ENCODE data around the gene KRTAP6-3.

The KRTAP6-3 gene

DNA sequence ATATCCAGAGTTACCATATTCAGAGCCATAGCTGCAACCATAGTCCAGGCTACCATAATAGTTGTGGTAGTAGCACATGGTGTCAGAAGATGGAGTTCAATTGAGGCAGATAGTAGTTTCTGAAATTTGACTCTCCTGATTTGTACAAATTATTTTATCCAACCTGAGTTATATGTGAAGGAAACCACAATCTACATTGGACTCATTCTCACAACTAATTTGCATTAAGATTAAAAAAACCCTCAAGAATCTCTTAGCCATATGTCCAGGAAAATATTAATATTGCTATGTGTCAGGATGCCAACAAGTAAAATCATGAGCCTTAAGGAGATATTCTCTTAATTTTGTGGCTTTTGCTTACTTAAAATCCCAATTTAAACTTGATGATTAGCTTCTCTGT, 1.9 kb upstream of the KRTAP6-3 start, which contains the start of gene KRTAP22-2:
Gene KRTAP22-2 (minus strand): TSS at position 101 of the 400 bp plus-strand sequence.
- Histone ChIP-seq H3K4me3 (ENCODE audit: insufficient read depth in 1 of 2, low read depth in 1 of 2, low read length in 2 of 2) (no peak within 1 kb of the TSS), H3K36me3 (ENCODE audit: control insufficient read depth in 1 of 2, insufficient read depth in 2 of 2, low read depth in 1 of 2, low read length in 2 of 2) (no peaks in the 10 kb centered on the region), H2BK5ac (ENCODE audit: low read depth, low read length, poor library complexity, severe bottlenecking) (no peak within 1 kb of the TSS), H4K8ac (ENCODE audit: low read length) (no peak within 1 kb of the TSS), H3K9ac (ENCODE audit: low read length) (no peak within 1 kb of the TSS), H3K27me3 (ENCODE audit: control insufficient read depth in 1 of 2, insufficient read depth in 1 of 2, low read length in 2 of 2) (no peaks in the 10 kb centered on the region), H2AFZ (ENCODE audit: low read depth, low read length) (no peak within 1 kb of the TSS), H3K18ac (ENCODE audit: low read depth in 1 of 2, low read length in 2 of 2) (no peak within 1 kb of the TSS), H3K4ac (ENCODE audit: low read depth in 1 of 2, low read length in 2 of 2) (no peak within 1 kb of the TSS), H3K79me1 (replicated peaks; ENCODE audit: low read length, poor library complexity, severe bottlenecking) (no peaks in the 10 kb centered on the region), H4K91ac (ENCODE audit: low read length) (no peak within 1 kb of the TSS), H3K4me2 (ENCODE audit: low read length, poor library complexity, severe bottlenecking) (no peak within 1 kb of the TSS), H2BK120ac (ENCODE audit: low read depth, low read length) (no peak within 1 kb of the TSS), H2BK15ac (ENCODE audit: low read depth, poor library complexity, severe bottlenecking) (no peak within 1 kb of the TSS), H3K27ac (ENCODE audit: low read length, poor library complexity, severe bottlenecking) (no peak within 1 kb of the TSS), H3K23ac (ENCODE audit: low read length in 2 of 2) (no peak within 1 kb of the TSS), H3K4me1 (ENCODE audit: control insufficient read depth, insufficient read depth, low read depth, low read length) (no peaks in the 10 kb centered on the region), H2BK12ac (ENCODE audit: low read length in 2 of 2) (no peak within 1 kb of the TSS), H3K14ac (ENCODE audit: low read length in 2 of 2) (no peak within 1 kb of the TSS), H2AK5ac (ENCODE audit: low read length, severe bottlenecking) (no peak within 1 kb of the TSS), H3K9me3 (ENCODE audit: control insufficient read depth, low read length) (no peaks in the 10 kb centered on the region)
- DNase-seq: no peak

DNA sequence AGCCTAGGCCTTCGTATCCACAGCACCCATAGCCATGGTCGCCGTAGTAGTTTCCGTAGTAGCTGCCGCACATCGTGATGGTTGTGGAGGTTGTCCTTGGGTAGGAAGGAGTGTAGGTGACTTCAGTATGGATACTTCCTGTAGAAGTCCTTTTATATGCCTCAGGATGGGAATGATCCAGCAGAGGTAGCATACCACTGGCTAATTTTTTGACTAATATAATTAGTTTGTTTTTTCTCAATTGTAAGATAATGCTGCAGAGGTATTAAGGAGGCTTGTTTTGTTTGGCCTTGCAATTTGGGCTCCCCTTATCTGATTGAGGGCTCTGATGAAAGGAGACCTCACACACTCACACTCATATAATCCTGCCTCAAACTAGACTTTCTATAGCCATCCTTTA, 6.6 kb downstream of the KRTAP6-3 start, which contains the start of gene KRTAP6-2:
Gene KRTAP6-2 (minus strand): TSS at position 101 of the 400 bp plus-strand sequence. CDS start 28 bp downstream, at position 73.
- Histone ChIP-seq H3K4me1 (ENCODE audit: control insufficient read depth, insufficient read depth, low read depth, low read length) (no peaks in the 10 kb centered on the region), H3K9ac (ENCODE audit: low read length) (no peak within 1 kb of the TSS), H3K9me3 (ENCODE audit: control insufficient read depth, low read length) (peaks cover 5% of the 10 kb centered on the region), H3K4ac (ENCODE audit: low read depth in 1 of 2, low read length in 2 of 2) (no peak within 1 kb of the TSS), H4K8ac (ENCODE audit: low read length) (no peak within 1 kb of the TSS), H3K18ac (ENCODE audit: low read depth in 1 of 2, low read length in 2 of 2) (no peak within 1 kb of the TSS), H3K36me3 (ENCODE audit: control insufficient read depth in 1 of 2, insufficient read depth in 2 of 2, low read depth in 1 of 2, low read length in 2 of 2) (no peaks in the 10 kb centered on the region), H3K79me1 (replicated peaks; ENCODE audit: low read length, poor library complexity, severe bottlenecking) (no peaks in the 10 kb centered on the region), H2BK5ac (ENCODE audit: low read depth, low read length, poor library complexity, severe bottlenecking) (no peak within 1 kb of the TSS), H3K27me3 (ENCODE audit: control insufficient read depth in 1 of 2, insufficient read depth in 1 of 2, low read length in 2 of 2) (no peaks in the 10 kb centered on the region), H2AFZ (ENCODE audit: low read depth, low read length) (no peak within 1 kb of the TSS), H3K27ac (ENCODE audit: low read length, poor library complexity, severe bottlenecking) (no peak within 1 kb of the TSS), H3K14ac (ENCODE audit: low read length in 2 of 2) (no peak within 1 kb of the TSS), H2BK15ac (ENCODE audit: low read depth, poor library complexity, severe bottlenecking) (no peak within 1 kb of the TSS), H3K4me3 (ENCODE audit: insufficient read depth in 1 of 2, low read depth in 1 of 2, low read length in 2 of 2) (no peak within 1 kb of the TSS), H4K91ac (ENCODE audit: low read length) (no peak within 1 kb of the TSS), H3K23ac (ENCODE audit: low read length in 2 of 2) (no peak within 1 kb of the TSS), H3K4me2 (ENCODE audit: low read length, poor library complexity, severe bottlenecking) (no peak within 1 kb of the TSS), H2BK120ac (ENCODE audit: low read depth, low read length) (no peak within 1 kb of the TSS), H2AK5ac (ENCODE audit: low read length, severe bottlenecking) (no peak within 1 kb of the TSS), H2BK12ac (ENCODE audit: low read length in 2 of 2) (no peak within 1 kb of the TSS)
- DNase-seq: no peak
- 91% methylated on average over 6 of the region's 6 CpGs for WGBS

DNA sequence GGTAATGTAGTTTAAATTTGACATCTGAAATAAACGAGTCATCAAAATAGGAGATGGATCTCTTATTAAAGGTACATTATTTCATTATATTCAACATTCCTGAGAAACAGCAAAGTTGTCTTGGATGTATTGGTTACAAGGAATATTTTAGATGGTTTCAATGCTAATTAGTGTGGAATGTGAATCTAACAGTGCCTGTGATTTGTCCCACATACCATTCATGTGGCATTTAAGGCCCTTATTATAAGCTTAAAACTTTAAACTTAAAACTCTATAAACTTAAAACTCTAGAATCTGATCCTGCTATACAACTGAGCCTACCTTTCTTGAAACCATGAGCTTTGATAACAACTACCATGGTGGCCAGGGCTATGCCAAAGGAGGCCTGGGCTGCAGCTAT, 8.5 kb downstream of the KRTAP6-3 start, which contains the start of gene KRTAP22-1:
Gene KRTAP22-1 (plus strand): TSS at position 301 of the 400 bp plus-strand sequence.
- no peak within 1 kb of the TSS for H2BK12ac ChIP-seq (ENCODE audit: low read length in 2 of 2)
- H3K18ac ChIP-seq (ENCODE audit: low read depth in 1 of 2, low read length in 2 of 2): no peak within 1 kb of the TSS
- H4K8ac ChIP-seq (ENCODE audit: low read length): no peak within 1 kb of the TSS
- H2BK15ac ChIP-seq (ENCODE audit: low read depth, poor library complexity, severe bottlenecking): no peak within 1 kb of the TSS
- H3K27me3 ChIP-seq (ENCODE audit: control insufficient read depth in 1 of 2, insufficient read depth in 1 of 2, low read length in 2 of 2): no peaks in the 10 kb centered on the region
- H3K79me1 ChIP-seq (replicated peaks; ENCODE audit: low read length, poor library complexity, severe bottlenecking): no peaks in the 10 kb centered on the region
- no peak within 1 kb of the TSS for H3K14ac ChIP-seq (ENCODE audit: low read length in 2 of 2)
- H3K23ac ChIP-seq (ENCODE audit: low read length in 2 of 2): no peak within 1 kb of the TSS
- H3K9me3 ChIP-seq (ENCODE audit: control insufficient read depth, low read length): peaks cover 5% of the 10 kb centered on the region
- H2AK5ac ChIP-seq (ENCODE audit: low read length, severe bottlenecking): no peak within 1 kb of the TSS
- H3K4me1 ChIP-seq (ENCODE audit: control insufficient read depth, insufficient read depth, low read depth, low read length): no peaks in the 10 kb centered on the region
- no peak within 1 kb of the TSS for H3K4me2 ChIP-seq (ENCODE audit: low read length, poor library complexity, severe bottlenecking)
- DNase-seq: no peak
- no CpG with 5 or more reads among the region's 1 CpG for WGBS
- H3K4me3 ChIP-seq (ENCODE audit: insufficient read depth in 1 of 2, low read depth in 1 of 2, low read length in 2 of 2): no peak within 1 kb of the TSS
- H3K9ac ChIP-seq (ENCODE audit: low read length): no peak within 1 kb of the TSS
- H2BK5ac ChIP-seq (ENCODE audit: low read depth, low read length, poor library complexity, severe bottlenecking): no peak within 1 kb of the TSS
- H3K27ac ChIP-seq (ENCODE audit: low read length, poor library complexity, severe bottlenecking): no peak within 1 kb of the TSS
- no peak within 1 kb of the TSS for H4K91ac ChIP-seq (ENCODE audit: low read length)
- H2AFZ ChIP-seq (ENCODE audit: low read depth, low read length): no peak within 1 kb of the TSS
- H3K36me3 ChIP-seq (ENCODE audit: control insufficient read depth in 1 of 2, insufficient read depth in 2 of 2, low read depth in 1 of 2, low read length in 2 of 2): no peaks in the 10 kb centered on the region
- H2BK120ac ChIP-seq (ENCODE audit: low read depth, low read length): no peak within 1 kb of the TSS
- no peak within 1 kb of the TSS for H3K4ac ChIP-seq (ENCODE audit: low read depth in 1 of 2, low read length in 2 of 2)

DNA sequence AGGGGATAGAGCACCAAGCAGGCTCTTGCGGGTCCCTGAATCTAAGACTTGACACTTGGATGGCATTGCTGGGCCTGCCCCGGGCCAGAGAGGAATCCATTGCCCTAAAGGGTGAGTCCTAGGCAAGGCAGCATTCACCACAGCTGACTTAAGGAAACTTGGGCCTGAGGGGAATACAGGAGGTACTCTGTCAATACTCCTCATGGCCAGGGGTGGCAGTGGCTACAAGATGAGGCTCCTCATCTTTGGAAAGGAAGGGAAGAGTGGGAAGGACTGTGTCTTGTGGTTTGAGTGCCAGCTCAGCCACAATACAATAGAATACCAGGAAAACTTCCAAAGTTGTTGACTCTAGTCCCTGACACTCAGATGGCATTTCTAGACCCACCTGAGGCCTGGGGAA, 13.7 kb downstream of the KRTAP6-3 start:
- Histone ChIP-seq H3K36me3 (ENCODE audit: control insufficient read depth in 1 of 2, insufficient read depth in 2 of 2, low read depth in 1 of 2, low read length in 2 of 2) (no peaks in the 10 kb centered on the region), H2BK120ac (ENCODE audit: low read depth, low read length) (no peak overlapping the region), H2AK5ac (ENCODE audit: low read length, severe bottlenecking) (no peak overlapping the region), H2AFZ (ENCODE audit: low read depth, low read length) (no peak overlapping the region), H3K4ac (ENCODE audit: low read depth in 1 of 2, low read length in 2 of 2) (no peak overlapping the region), H3K18ac (ENCODE audit: low read depth in 1 of 2, low read length in 2 of 2) (no peak overlapping the region), H2BK5ac (ENCODE audit: low read depth, low read length, poor library complexity, severe bottlenecking) (no peak overlapping the region), H3K4me2 (ENCODE audit: low read length, poor library complexity, severe bottlenecking) (no peak overlapping the region), H2BK12ac (ENCODE audit: low read length in 2 of 2) (no peak overlapping the region), H3K9ac (ENCODE audit: low read length) (no peak overlapping the region), H4K91ac (ENCODE audit: low read length) (no peak overlapping the region), H3K9me3 (ENCODE audit: control insufficient read depth, low read length) (peaks cover 8% of the 10 kb centered on the region), H3K4me1 (ENCODE audit: control insufficient read depth, insufficient read depth, low read depth, low read length) (no peaks in the 10 kb centered on the region), H3K23ac (ENCODE audit: low read length in 2 of 2) (no peak overlapping the region), H3K4me3 (ENCODE audit: insufficient read depth in 1 of 2, low read depth in 1 of 2, low read length in 2 of 2) (no peak overlapping the region), H3K79me1 (replicated peaks; ENCODE audit: low read length, poor library complexity, severe bottlenecking) (no peaks in the 10 kb centered on the region), H4K8ac (ENCODE audit: low read length) (no peak overlapping the region), H2BK15ac (ENCODE audit: low read depth, poor library complexity, severe bottlenecking) (no peak overlapping the region), H3K27ac (ENCODE audit: low read length, poor library complexity, severe bottlenecking) (no peak overlapping the region), H3K27me3 (ENCODE audit: control insufficient read depth in 1 of 2, insufficient read depth in 1 of 2, low read length in 2 of 2) (no peaks in the 10 kb centered on the region), H3K14ac (ENCODE audit: low read length in 2 of 2) (no peak overlapping the region)
- WGBS: 49% methylated on average over 2 of the region's 2 CpGs
- DNase-seq: no peak

All from mesenchymal stem cell (in vitro differentiated cells and primary cell).